ENCODE measurements around the gene CYB5D1. TPM values are rescaled to one million over a fixed set of nuclear protein-coding genes. Genes with fewer than 3 reads are reported as not detected.

CYB5D1 gene
- total and polyA plus RNA-seq, 2 donors (not counting 1 experiment from before 2014, with no cell fraction given), result 6.8 to 6.9 TPM

GRCh38 chr17:7848131-7848579 lies 9.6 kb upstream of the CYB5D1 start:
- Histone ChIP-seq H3K79me2 (ENCODE audit: control insufficient read depth, insufficient read depth, low read length) (peaks cover 23% of the 10 kb centered on the region), H3K27ac (ENCODE audit: insufficient read depth, low read length) (no peak overlapping the region), H3K27me3 (ENCODE audit: control insufficient read depth, insufficient read depth, low read length) (no peaks in the 10 kb centered on the region), H3K9me3 (ENCODE audit: control insufficient read depth, insufficient read depth, low read depth, low read length) (no peaks in the 10 kb centered on the region), H4K20me1 (ENCODE audit: control insufficient read depth, extremely low read depth, insufficient read depth, low read length) (no peaks in the 10 kb centered on the region), H3K9ac (ENCODE audit: insufficient read depth, low read length) (no peak overlapping the region), H2AFZ (ENCODE audit: low read length) (no peak overlapping the region), H3K4me3 (replicated peaks in 1 of 4; ENCODE audit: control extremely low read depth in 1 of 4, insufficient read depth in 1 of 4, low read depth in 3 of 4, low read length in 4 of 4) (no peak overlapping the region), H3K36me3 (ENCODE audit: control insufficient read depth, insufficient read depth, low read length) (peaks cover 47% of the 10 kb centered on the region), H3K4me2 (ENCODE audit: extremely low read depth, insufficient read depth, low read length) (no peak overlapping the region), H3K4me1 (ENCODE audit: control insufficient read depth, extremely low read depth, insufficient read depth, low read length) (peaks cover 10% of the 10 kb centered on the region)
- no peak for TF ChIP-seq EZH2 (IDR thresholded peaks at IDR 0.05; ENCODE audit: low read length, missing control alignments)
- TF ChIP-seq CTCF (conservative IDR thresholded peaks at IDR 0.05 in 1 of 2, IDR thresholded peaks at IDR 0.05 in 1 of 2; ENCODE audit: low read depth in 1 of 2, low read length in 2 of 2), result no peak
- no peak for DNase-seq (ENCODE audit: low read depth in 2 of 2)

- no peak for DNase-seq (ENCODE audit: low read depth in 2 of 2)
- Histone ChIP-seq H3K9ac (ENCODE audit: insufficient read depth, low read length) (no peak overlapping the region), H3K27me3 (ENCODE audit: control insufficient read depth, insufficient read depth, low read length) (no peaks in the 10 kb centered on the region), H3K27ac (ENCODE audit: insufficient read depth, low read length) (no peak overlapping the region), H3K9me3 (ENCODE audit: control insufficient read depth, insufficient read depth, low read depth, low read length) (no peaks in the 10 kb centered on the region), H3K4me1 (ENCODE audit: control insufficient read depth, extremely low read depth, insufficient read depth, low read length) (peaks cover 10% of the 10 kb centered on the region), H3K36me3 (ENCODE audit: control insufficient read depth, insufficient read depth, low read length) (peaks cover 48% of the 10 kb centered on the region), H2AFZ (ENCODE audit: low read length) (no peak overlapping the region), H4K20me1 (ENCODE audit: control insufficient read depth, extremely low read depth, insufficient read depth, low read length) (no peaks in the 10 kb centered on the region), H3K4me3 (replicated peaks in 1 of 4; ENCODE audit: control extremely low read depth in 1 of 4, insufficient read depth in 1 of 4, low read depth in 3 of 4, low read length in 4 of 4) (no peak overlapping the region), H3K79me2 (ENCODE audit: control insufficient read depth, insufficient read depth, low read length) (peaks cover 21% of the 10 kb centered on the region), H3K4me2 (ENCODE audit: extremely low read depth, insufficient read depth, low read length) (no peak overlapping the region)
- no peak for TF ChIP-seq EZH2 (IDR thresholded peaks at IDR 0.05; ENCODE audit: low read length, missing control alignments)
- TF ChIP-seq CTCF (conservative IDR thresholded peaks at IDR 0.05 in 1 of 2, IDR thresholded peaks at IDR 0.05 in 1 of 2; ENCODE audit: low read depth in 1 of 2, low read length in 2 of 2), result no peak
Measured at GRCh38 chr17:7848739-7849129, 9.1 kb upstream of the CYB5D1 start.

GRCh38 chr17:7849130-7849750 lies 8.6 kb upstream of the CYB5D1 start:
- Histone ChIP-seq H3K27ac (ENCODE audit: insufficient read depth, low read length) (no peak overlapping the region), H3K4me1 (ENCODE audit: control insufficient read depth, extremely low read depth, insufficient read depth, low read length) (peaks cover 10% of the 10 kb centered on the region), H4K20me1 (ENCODE audit: control insufficient read depth, extremely low read depth, insufficient read depth, low read length) (no peaks in the 10 kb centered on the region), H3K36me3 (ENCODE audit: control insufficient read depth, insufficient read depth, low read length) (peaks cover 48% of the 10 kb centered on the region), H3K4me2 (ENCODE audit: extremely low read depth, insufficient read depth, low read length) (no peak overlapping the region), H3K79me2 (ENCODE audit: control insufficient read depth, insufficient read depth, low read length) (peaks cover 18% of the 10 kb centered on the region), H3K9ac (ENCODE audit: insufficient read depth, low read length) (no peak overlapping the region), H3K27me3 (ENCODE audit: control insufficient read depth, insufficient read depth, low read length) (no peaks in the 10 kb centered on the region), H3K9me3 (ENCODE audit: control insufficient read depth, insufficient read depth, low read depth, low read length) (no peaks in the 10 kb centered on the region), H3K4me3 (replicated peaks in 1 of 4; ENCODE audit: control extremely low read depth in 1 of 4, insufficient read depth in 1 of 4, low read depth in 3 of 4, low read length in 4 of 4) (no peak overlapping the region), H2AFZ (ENCODE audit: low read length) (no peak overlapping the region)
- TF ChIP-seq EZH2 (IDR thresholded peaks at IDR 0.05; ENCODE audit: low read length, missing control alignments) (no peak), CTCF (conservative IDR thresholded peaks at IDR 0.05 in 1 of 2, IDR thresholded peaks at IDR 0.05 in 1 of 2; ENCODE audit: low read depth in 1 of 2, low read length in 2 of 2) (no peak)
- DNase-seq (ENCODE audit: low read depth in 2 of 2), result no peak

Measured in fibroblast of lung (primary cell).